ENCODE data around the gene CNST.
"Not testable (repeated sequence)": the region's sequence is repeated elsewhere in the genome, so short reads cannot be mapped to it uniquely, and the experiment has no call there.

The CNST gene

DNA sequence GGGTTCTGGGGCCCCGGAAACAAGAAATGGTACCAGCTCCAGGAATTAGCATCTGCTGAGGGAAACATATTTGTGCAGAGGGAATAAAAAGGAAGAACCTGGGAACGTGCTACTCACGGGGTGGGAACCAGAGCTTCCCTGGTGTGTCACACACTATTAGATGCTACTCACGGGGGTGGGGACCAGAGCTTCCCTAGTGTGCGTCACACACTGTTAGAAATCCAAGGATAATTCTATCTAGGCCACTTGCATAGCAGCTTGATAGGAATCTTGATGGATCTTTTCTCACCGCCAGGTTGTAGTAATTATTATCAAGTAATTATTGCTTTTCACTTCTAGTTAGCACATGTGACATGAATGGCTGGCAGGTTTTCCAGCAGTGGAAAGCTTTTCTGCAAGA lies 103.4 kb downstream of the CNST start:
- in situ Hi-C loops (cut with MboI; ENCODE audit: low sequenced_read_pairs): no loop called here

- in situ Hi-C loops (cut with MboI; ENCODE audit: low sequenced_read_pairs): no loop called here
Observed at GRCh38 chr1:246674049-246674448, 107.8 kb downstream of the CNST start.

DNA sequence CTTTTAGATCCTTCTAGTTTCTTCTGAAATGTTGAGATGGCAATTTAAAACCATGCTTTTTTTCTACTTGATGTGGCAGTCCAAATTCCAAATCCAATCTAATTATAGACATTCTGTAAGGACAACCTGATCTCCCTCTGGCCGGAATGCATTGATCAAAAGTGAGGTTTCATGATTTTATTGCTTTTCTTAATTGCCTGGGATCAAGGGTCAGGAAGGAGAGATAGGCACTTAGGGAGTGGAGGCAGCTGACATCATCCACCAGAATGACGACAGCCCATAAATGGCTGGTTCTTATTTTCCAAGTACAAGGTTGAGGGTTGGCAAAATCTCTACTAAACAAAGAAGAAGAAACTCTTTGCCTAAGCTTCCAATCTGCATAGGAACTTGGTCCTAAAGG lies 111.6 kb downstream of the CNST start:
- in situ Hi-C loops (cut with MboI; ENCODE audit: low sequenced_read_pairs): no loop called here

DNA sequence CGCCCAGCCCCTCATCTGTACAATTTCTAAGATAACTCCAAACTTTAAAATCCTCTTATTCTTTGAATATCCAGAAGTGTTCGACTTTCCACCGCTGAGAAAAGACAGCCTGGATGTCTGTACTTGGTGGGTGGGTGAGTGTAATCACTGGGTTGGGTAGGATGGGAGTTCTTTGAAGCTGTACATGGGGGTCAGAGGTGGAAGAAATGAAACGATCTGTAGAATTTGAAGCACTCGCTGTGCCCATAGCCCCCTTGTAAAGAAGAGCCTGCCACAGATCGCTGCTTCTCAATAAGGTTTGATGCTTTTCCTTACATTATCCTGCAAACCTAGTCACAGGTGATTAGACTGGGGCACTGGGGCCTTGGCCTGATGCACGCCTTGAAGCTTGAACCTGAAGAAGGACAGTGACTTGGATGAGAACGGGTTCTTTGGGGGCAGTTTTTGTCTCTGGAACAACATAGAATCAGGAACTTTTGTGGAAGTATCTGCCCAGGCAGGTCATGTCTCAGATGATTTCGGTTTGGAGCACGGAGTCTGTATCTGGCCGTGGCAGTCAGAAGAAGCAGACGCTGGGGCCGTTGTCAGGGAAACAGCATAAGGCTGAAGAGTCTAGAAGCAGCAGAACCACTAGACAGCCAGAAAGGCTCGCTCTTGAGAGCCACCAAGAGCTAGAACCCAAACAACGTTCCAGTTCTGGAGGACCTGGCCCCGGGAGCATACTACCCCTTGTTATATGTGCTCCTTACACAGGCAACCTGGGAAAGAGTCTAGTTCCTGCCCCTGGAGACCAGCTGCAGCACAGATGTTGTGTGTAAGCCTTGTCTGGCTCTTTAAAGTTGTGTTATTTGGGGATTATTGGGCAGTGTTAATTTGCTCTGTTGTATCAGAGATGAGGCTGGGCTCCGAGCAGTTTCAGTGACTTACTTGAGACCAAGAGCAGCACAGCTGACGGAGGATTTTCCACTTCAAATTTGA lies 112.8 kb downstream of the CNST start:
- in situ Hi-C loops (cut with MboI; ENCODE audit: low sequenced_read_pairs): no loop called here

DNA sequence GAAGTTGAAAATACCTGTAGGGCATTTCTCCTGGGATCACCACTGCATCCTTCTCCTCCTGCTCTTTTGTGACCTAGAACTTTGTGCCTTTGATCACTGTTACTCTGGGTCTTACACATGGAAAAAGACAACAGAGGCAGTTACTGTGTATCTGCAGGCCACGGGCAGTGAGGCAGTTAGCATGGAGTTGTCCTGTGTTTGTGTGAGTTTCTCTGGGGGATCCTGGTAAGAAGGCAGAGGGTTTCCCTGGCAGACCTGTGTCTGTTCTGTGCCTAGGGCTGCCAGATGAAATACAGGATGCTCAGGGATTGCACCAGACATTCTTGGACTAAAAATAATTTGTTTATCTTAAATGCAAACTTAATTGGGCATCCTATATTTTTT lies 113.5 kb downstream of the CNST start:
- in situ Hi-C loops (cut with MboI; ENCODE audit: low sequenced_read_pairs): no loop called here

DNA sequence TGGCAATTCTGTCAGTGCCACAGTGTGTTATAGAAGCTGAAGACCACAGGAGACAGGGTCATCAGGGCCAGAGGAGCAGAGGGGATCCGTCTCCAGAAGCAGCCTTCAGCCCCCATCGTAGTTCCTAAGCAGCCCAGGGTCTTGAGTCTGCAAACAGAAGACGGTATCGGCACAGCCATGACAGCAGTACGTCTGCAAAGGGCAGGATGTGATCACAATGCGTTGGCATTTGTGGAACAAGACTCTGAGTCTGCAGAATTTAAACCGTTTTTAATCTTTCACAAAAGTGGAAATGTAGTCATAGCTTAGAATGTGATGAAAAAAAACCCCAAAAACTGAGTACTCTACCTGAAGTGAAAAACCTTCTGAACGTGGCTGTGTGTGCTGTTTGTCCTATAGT lies 113.9 kb downstream of the CNST start:
- in situ Hi-C loops (cut with MboI; ENCODE audit: low sequenced_read_pairs): no loop called here

DNA sequence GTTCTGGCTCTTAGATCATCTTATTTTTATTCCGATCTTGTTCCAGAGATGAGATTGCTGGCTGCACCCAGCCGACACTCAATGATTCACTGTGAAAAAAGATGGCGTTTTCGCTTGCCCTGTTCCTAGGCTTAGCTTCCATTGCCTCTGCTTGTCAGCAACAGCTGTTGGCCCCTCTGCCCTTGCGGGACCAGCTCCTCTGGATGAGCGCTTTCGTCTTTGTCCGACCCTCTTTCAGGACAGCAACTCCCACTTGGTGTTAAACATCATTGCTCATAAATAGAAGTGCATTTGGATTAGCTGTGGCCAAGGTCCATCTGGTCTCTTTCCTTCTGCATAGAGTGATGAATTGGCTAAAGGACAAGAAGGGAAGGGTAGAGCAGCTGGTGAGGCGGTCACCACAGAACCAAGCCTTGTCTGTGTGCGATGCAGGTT lies 114.5 kb downstream of the CNST start:
- in situ Hi-C loops (cut with MboI; ENCODE audit: low sequenced_read_pairs): no loop called here

DNA sequence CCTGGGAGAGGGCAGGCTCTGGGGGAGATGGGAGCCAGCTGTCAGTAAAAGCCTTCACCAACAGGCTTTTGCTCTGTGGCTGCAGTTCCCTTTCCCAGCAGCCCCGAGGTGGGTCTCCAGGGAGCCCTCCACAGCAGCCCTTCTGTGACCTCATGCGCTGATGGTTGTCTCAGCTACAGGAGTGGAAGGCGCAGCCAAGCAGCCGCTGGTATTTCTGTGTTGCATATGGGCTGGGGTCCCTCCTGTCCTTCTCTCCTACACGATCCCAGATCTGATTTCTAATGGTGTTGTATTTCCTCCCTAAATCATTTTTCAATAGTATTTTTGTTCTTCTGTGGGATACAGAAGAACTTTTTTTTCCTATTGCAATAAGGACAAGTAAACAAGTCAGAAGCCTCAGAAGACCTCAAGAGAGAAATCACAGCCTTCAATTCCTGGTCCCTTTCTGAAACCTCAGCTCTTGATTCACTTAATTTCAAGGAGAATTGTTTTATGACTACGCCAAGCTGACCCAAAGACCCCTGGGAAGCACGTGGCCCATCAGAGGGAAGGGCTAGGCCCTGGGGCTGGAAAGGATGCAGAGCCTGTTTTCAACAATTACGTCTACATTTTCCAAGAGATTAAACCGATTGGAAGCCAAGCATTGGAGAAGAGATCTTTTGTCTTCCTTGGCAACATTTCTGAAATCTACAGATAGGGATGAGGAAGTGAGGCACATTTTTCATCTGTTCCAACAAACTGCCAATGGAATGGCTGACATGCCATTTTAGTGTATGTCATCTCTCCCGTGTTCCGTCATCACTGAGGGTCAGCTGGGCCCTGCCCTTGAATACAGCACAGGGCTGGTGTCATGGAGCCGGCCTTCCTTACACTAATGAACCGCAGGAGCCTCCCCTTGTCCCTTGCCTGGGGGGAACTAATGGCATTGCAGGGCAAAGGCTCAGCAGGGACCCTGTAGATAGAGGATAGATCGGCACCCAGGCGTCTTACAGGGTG lies 115.9 kb downstream of the CNST start:
- in situ Hi-C loops (cut with MboI; ENCODE audit: low sequenced_read_pairs): no loop called here

DNA sequence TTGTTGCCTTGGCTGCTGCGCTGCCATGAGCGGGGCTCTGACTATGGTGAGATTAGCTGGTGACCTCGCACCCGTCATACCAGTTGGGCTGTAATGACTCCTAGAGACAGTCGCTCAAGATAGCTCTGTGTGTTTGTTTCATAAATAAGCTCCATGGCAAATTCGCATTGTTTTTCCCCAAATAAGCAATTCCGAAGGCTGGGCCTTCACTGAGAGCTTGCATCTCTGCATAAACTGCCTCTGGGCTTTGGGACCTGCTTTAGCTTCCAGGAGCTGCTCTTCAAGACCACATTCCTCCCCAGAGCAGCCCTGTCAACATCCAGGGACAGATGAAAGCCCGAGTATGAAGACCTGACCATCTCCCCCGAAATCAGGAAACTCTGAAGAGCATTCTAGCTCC lies 117.3 kb downstream of the CNST start:
- in situ Hi-C loops (cut with MboI; ENCODE audit: low sequenced_read_pairs): no loop called here

- in situ Hi-C loops (cut with MboI; ENCODE audit: low sequenced_read_pairs): no loop called here
Observed at GRCh38 chr1:246687002-246687401, 120.7 kb downstream of the CNST start.

- in situ Hi-C loops (cut with MboI; ENCODE audit: low sequenced_read_pairs): no loop called here
Observed at GRCh38 chr1:246689409-246690008, 123.3 kb downstream of the CNST start.

DNA sequence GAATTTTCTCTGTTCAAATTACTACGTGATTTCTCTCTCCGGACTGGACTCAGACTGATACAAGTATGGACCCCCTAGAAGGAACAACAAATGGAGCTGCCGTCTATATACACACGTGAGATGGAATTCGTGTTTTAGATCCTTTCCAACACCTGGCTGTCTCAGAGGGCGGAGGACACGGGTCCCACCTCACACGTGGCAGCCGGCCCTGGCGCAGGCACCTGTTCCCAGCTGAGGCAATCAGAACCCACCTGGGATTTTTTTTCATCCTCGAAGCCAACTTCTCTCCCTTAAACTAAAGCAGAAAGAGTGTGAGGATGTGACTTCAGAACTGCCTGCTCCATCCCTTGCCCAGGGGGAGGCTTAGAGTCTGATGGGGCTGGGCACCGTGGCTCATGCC lies 123.8 kb downstream of the CNST start:
- in situ Hi-C loops (cut with MboI; ENCODE audit: low sequenced_read_pairs): no loop called here

GRCh38 chr1:246691622-246692495 lies 125.6 kb downstream of the CNST start:
- in situ Hi-C loops (cut with MboI; ENCODE audit: low sequenced_read_pairs): no loop called here

DNA sequence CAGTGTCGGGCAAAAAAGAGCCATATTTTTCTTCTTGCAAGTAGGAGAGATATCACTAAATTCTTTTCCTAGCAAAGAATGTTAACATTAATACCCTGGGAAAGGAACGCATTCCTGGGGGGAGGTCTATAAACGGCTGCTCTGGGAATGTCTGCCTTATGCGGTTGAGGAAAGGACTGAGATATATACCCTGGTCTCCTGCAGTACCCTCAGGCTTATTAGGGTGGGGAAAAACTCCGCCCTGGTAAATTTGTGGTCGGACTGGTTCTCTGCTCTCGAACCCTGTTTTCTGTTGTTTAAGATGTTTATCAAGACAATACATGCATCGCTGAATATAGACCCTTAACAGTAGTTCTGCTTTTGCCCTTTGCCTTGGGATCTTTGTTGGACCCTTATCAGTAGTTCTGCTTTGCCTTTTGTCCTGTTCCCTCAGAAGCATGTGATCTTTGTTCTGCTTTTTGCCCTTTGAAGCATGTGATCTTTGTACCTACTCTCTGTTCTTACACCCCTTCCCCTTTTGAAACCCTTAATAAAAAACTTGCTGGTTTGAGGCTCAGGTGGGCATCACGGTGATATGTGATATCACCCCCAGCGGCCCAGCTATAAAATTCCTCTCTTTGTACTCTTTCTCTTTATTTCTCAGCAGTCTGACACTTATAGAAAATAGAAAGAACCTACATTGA lies 128.1 kb downstream of the CNST start:
- in situ Hi-C loops (cut with MboI; ENCODE audit: low sequenced_read_pairs): not testable (repeated sequence)

GRCh38 chr1:246695136-246695535 lies 128.9 kb downstream of the CNST start:
- in situ Hi-C loops (cut with MboI; ENCODE audit: low sequenced_read_pairs): no loop called here

DNA sequence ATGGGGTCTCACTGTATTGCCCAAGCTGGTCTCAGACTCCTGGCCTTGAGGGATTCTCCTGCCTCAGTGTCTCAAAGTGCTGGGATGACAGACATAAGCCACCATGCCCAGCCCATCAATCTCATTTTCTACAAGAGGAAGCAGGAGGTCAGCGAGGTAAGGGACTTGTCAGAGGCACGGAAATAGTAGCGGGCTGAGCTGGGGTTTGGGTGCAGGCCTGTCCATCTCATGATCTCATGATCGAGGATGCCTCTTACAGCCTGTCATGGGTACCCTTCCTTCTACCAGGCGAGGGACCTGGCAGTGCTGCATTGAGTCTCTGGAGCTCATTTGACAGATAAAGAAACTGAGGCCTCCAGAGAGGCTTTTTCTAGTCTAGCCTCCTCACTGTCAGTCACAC lies 129.4 kb downstream of the CNST start:
- in situ Hi-C loops (cut with MboI; ENCODE audit: low sequenced_read_pairs): no loop called here

GRCh38 chr1:246698466-246699094 lies 132.3 kb downstream of the CNST start:
- in situ Hi-C loops (cut with MboI; ENCODE audit: low sequenced_read_pairs): no loop called here

DNA sequence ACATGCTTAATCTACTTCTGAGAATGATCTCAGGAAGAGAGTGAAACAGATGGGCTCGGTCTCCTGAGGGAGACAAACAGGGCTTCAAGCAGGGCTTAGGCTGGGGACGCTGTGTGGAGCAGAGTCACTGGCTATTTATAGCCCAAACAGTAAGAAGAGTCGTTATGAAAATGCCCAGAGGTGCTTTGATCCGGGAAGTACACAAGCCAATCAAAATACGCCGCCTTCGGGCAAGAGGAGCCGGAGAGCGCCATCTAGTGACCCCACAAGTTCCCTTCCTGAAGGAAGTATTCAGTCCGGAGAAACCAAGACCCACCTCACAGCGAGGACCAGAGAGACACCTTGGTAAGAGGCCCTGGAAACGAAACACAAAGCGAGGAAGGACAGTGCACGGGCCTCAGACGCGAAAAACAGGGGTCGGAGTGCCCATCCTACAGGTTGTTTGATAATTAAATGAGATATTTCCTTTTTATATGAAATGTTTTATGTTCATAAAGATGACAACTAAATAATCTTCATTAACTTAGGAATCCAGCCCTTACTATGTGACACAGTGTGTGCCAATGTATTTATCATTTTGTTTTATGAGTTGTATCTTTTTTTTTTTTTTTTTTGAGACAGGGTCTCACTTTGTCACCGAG lies 133.0 kb downstream of the CNST start:
- in situ Hi-C loops (cut with MboI; ENCODE audit: low sequenced_read_pairs): no loop called here

DNA sequence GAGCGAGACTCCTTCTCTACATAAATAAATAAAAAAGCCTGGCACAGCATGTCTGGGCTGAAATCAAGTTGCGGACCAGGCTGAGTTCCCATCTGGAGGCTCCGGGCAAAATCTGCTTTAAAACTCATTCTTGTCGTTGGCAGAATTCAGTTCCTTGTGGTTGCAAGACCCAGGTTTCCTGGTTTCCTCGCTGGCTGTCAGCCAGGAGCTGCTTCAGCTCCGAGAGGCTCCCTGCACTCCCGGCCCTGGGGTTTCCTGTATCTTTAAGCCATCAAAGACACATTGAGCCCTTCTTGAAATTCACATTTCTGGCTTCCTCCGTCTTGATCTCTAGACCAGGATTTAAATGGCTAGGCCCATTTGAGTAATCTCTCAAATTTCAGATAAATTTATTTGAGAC lies 137.3 kb downstream of the CNST start:
- in situ Hi-C loops (cut with MboI; ENCODE audit: low sequenced_read_pairs): no loop called here

Data from HL-60/S4 treated with retinoic acid at 250 ng/mL for 4 days and 3 days (cell line).